IMR-90 (cell line): Measurements from ENCODE around the gene CLP1. TPM values are rescaled to one million over a fixed set of nuclear protein-coding genes. Genes with fewer than 3 reads are reported as not detected.

ENCODE experiments used
- ATAC-seq: fragments of 200-7000 bp; cut with Tn5 transposase; 2 replicates; pipeline ENCODE4 v1.9.1; 2020; ENCODE audit warnings: low read depth, mild to moderate bottlenecking, moderate library complexity
- BruUV-seq: library from RNA; stranded (reverse); fragments of 400-500 nt; replicated peaks from 2 replicates; lab custom pipeline; 2021; lab: Mats Ljungman, UMichigan
- CTCF ChIA-PET: fragments of 300-600 bp; formaldehyde crosslinking; extraction: SDS; loops from one replicate; lab custom pipeline; 2021; ENCODE audit warnings: antibody characterized with exemption; lab: Yijun Ruan, JAX
- POLR2A ChIA-PET: fragments of 300-600 bp; sonication (Branson Sonifier 250); formaldehyde crosslinking; loops from one replicate; lab custom pipeline; 2022; ENCODE audit warnings: antibody characterized with exemption; ENCODE audit not compliant: unreplicated experiment; lab: Charles Lee
- DNase-seq: peaks from one replicate; pipeline ENCODE4 v3.0.0; 2013
- H2AFZ ChIP-seq: replicated peaks from 2 replicates; pipeline ENCODE3; 2013; ENCODE audit warnings: low read length, mild to moderate bottlenecking; ENCODE audit not compliant: poor library complexity
- H2AK5ac ChIP-seq: 2 replicates; pipeline ENCODE4 v1.6.1; 2013; ENCODE audit warnings: low read depth, low read length, inconsistent platforms
- H2AK9ac ChIP-seq: replicated peaks from 2 replicates; pipeline ENCODE3; 2013; ENCODE audit warnings: mild to moderate bottlenecking, low read depth, low read length, moderate library complexity; ENCODE audit not compliant: poor library complexity
- H2BK120ac ChIP-seq: 2 replicates; pipeline ENCODE4 v1.6.1; 2013; ENCODE audit warnings: low read depth, low read length, inconsistent platforms
- H2BK15ac ChIP-seq: 3 replicates; pipeline ENCODE4 v1.6.1; 2013; ENCODE audit warnings: low read depth, low read length, inconsistent platforms
- H2BK20ac ChIP-seq: 2 replicates; pipeline ENCODE4 v1.6.1; 2013; ENCODE audit warnings: low read depth, mild to moderate bottlenecking, inconsistent platforms, low read length, moderate library complexity
- H2BK5ac ChIP-seq: 2 replicates; pipeline ENCODE4 v1.6.1; 2013; ENCODE audit warnings: mild to moderate bottlenecking, low read depth, low read length, inconsistent platforms; ENCODE audit not compliant: poor library complexity, severe bottlenecking
- H3K14ac ChIP-seq: replicated peaks from 2 replicates; pipeline ENCODE4 v1.6.1; 2013; ENCODE audit warnings: low read depth, low read length, inconsistent platforms
- H3K18ac ChIP-seq: 2 replicates; pipeline ENCODE4 v1.6.1; 2013; ENCODE audit warnings: low read depth, low read length, control low read depth
- H3K23ac ChIP-seq: 2 replicates; pipeline ENCODE4 v1.6.1; 2013; ENCODE audit warnings: low read depth, low read length, inconsistent platforms
- H3K27ac ChIP-seq: 2 replicates; pipeline ENCODE4 v1.5.1; 2013; ENCODE audit warnings: mild to moderate bottlenecking, control low read depth, low read length; ENCODE audit not compliant: insufficient read depth
- H3K27me3 ChIP-seq: 2 replicates; pipeline ENCODE4 v1.6.1; 2013; ENCODE audit warnings: low read length; ENCODE audit not compliant: control insufficient read depth, insufficient read depth
- H3K36me3 ChIP-seq: 2 replicates; pipeline ENCODE4 v1.6.1; 2013; ENCODE audit warnings: low read length, mixed read lengths; ENCODE audit not compliant: control insufficient read depth, insufficient read depth
- H3K4ac ChIP-seq: 2 replicates; pipeline ENCODE4 v1.6.1; 2013; ENCODE audit warnings: low read depth, low read length, inconsistent platforms
- H3K4me1 ChIP-seq: 2 replicates; pipeline ENCODE4 v1.6.1; 2013; ENCODE audit warnings: low read length, mixed read lengths; ENCODE audit not compliant: control insufficient read depth, insufficient read depth
- H3K4me2 ChIP-seq: 2 replicates; pipeline ENCODE4 v1.6.1; 2013; ENCODE audit warnings: low read depth, mild to moderate bottlenecking, control low read depth, low read length, moderate library complexity
- H3K4me3 ChIP-seq: 2 replicates; pipeline ENCODE4 v1.5.1; 2013; ENCODE audit warnings: low read depth, mild to moderate bottlenecking, control low read depth, low read length, moderate library complexity; ENCODE audit not compliant: insufficient read depth
- H3K56ac ChIP-seq: 2 replicates; pipeline ENCODE4 v1.6.1; 2013; ENCODE audit warnings: low read length, inconsistent platforms; ENCODE audit not compliant: insufficient read depth; ENCODE audit errors: extremely low read depth
- H3K79me1 ChIP-seq, 2 experiments: 2 replicates each; pipeline ENCODE4 v1.6.1; 2013; ENCODE audit warnings: low read length in 2 of 2, inconsistent platforms in 1 of 2, low read depth in 1 of 2
- H3K9ac ChIP-seq: 2 replicates; pipeline ENCODE4 v1.6.1; 2013; ENCODE audit warnings: low read depth, low read length, control low read depth
- H3K9me1 ChIP-seq: 2 replicates; pipeline ENCODE4 v1.6.1; 2013; ENCODE audit warnings: low read length, inconsistent platforms; ENCODE audit not compliant: insufficient read depth
- H3K9me3 ChIP-seq: 2 replicates; pipeline ENCODE4 v1.6.1; 2013; ENCODE audit warnings: low read length; ENCODE audit not compliant: control insufficient read depth, insufficient read depth
- H4K20me1 ChIP-seq: 2 replicates; pipeline ENCODE4 v1.6.1; 2013; ENCODE audit warnings: low read length, inconsistent platforms; ENCODE audit not compliant: insufficient read depth
- H4K5ac ChIP-seq: 2 replicates; pipeline ENCODE4 v1.6.1; 2013; ENCODE audit warnings: mild to moderate bottlenecking, low read depth, low read length, control low read depth
- H4K8ac ChIP-seq, 2 experiments: 2 replicates each; pipeline ENCODE4 v1.6.1; 2013; ENCODE audit warnings: low read depth in 2 of 2, low read length in 2 of 2, control low read depth in 1 of 2, inconsistent platforms in 1 of 2
- H4K91ac ChIP-seq: 2 replicates; pipeline ENCODE4 v1.6.1; 2013; ENCODE audit warnings: low read depth, low read length, inconsistent platforms; ENCODE audit not compliant: insufficient read depth
- BHLHE40 ChIP-seq: fragments of 150-350 bp; IDR thresholded peaks from 2 replicates; pipeline ENCODE4 v1.6.1; 2016; ENCODE audit warnings: mild to moderate bottlenecking, low read depth, low read length
- CEBPB ChIP-seq: IDR thresholded peaks from 2 replicates; pipeline ENCODE4 v1.6.1; 2012; ENCODE audit warnings: low read depth, low read length, improper control_type of control experiment
- CHD1 ChIP-seq: IDR thresholded peaks from 2 replicates; pipeline ENCODE4 v1.6.1; 2012; ENCODE audit warnings: low read depth, low read length, improper control_type of control experiment
- FOS ChIP-seq: fragments of 150-350 bp; IDR thresholded peaks from 2 replicates; pipeline ENCODE4 v1.6.1; 2016; ENCODE audit warnings: low read depth, low read length
- MAFK ChIP-seq: IDR thresholded peaks from 2 replicates; pipeline ENCODE4 v1.6.1; 2012; ENCODE audit warnings: low read depth, low read length, improper control_type of control experiment
- MAZ ChIP-seq: IDR thresholded peaks from 2 replicates; pipeline ENCODE4 v1.6.1; 2012; ENCODE audit warnings: low read depth, mild to moderate bottlenecking, low read length, improper control_type of control experiment, moderate library complexity, borderline replicate concordance
- MXI1 ChIP-seq: IDR thresholded peaks from 2 replicates; pipeline ENCODE4 v1.6.1; 2012; ENCODE audit warnings: low read depth, mild to moderate bottlenecking, low read length, moderate library complexity, borderline replicate concordance
- NFE2L2 ChIP-seq: fragments of 150-350 bp; IDR thresholded peaks from 2 replicates; pipeline ENCODE4 v1.6.1; 2016; ENCODE audit warnings: low read depth, mild to moderate bottlenecking, low read length
- POLR2A ChIP-seq: IDR thresholded peaks from 2 replicates; pipeline ENCODE4 v1.6.1; 2012; ENCODE audit warnings: mild to moderate bottlenecking, low read depth, low read length
- RAD21 ChIP-seq: IDR thresholded peaks from 2 replicates; pipeline ENCODE4 v1.6.1; 2012; ENCODE audit warnings: low read length, improper control_type of control experiment
- RCOR1 ChIP-seq: IDR thresholded peaks from 2 replicates; pipeline ENCODE4 v1.6.1; 2012; ENCODE audit warnings: mild to moderate bottlenecking, low read length, improper control_type of control experiment; ENCODE audit not compliant: insufficient replicate concordance
- RFX5 ChIP-seq: IDR thresholded peaks from 2 replicates; pipeline ENCODE4 v1.8.0; 2012; ENCODE audit warnings: low read depth, mild to moderate bottlenecking, low read length, moderate library complexity
- SMC3 ChIP-seq: fragments of 150-350 bp; IDR thresholded peaks from 2 replicates; pipeline ENCODE4 v1.6.1; 2016; ENCODE audit warnings: low read depth, mild to moderate bottlenecking, antibody characterized with exemption, low read length, moderate library complexity
- USF2 ChIP-seq: fragments of 150-350 bp; IDR thresholded peaks from 2 replicates; pipeline ENCODE4 v1.6.1; 2017; ENCODE audit warnings: mild to moderate bottlenecking, antibody characterized with exemption, low read length, low read depth
- WGBS, 2 experiments: methylation state at CpG; one replicate each; pipeline versions ENCODE4 v1.1.5 to v1.1.7; 2013; ENCODE audit warnings: missing lambda C conversion rate in 2 of 2; ENCODE audit not compliant: insufficient read length in 1 of 2; ENCODE audit errors: extremely low coverage in 2 of 2; 5-methylcytosine and 5-hydroxymethylcytosine counted together
- dilution Hi-C: fragments of 300-500 bp; cut with HindIII; formaldehyde crosslinking; loops from one replicate; pipeline ENCODE4 v1.14.3; 2018; ENCODE audit warnings: low sequenced_read_pairs; ENCODE audit not compliant: unreplicated experiment
- in situ Hi-C: fragments of 300-500 bp; cut with MboI; formaldehyde crosslinking; loops from 3 replicates; pipeline ENCODE4 v1.14.3; 2019; ENCODE audit warnings: low sequenced_read_pairs, inconsistent platforms, mixed read lengths
- intact Hi-C: fragments of 100-400 bp; cut with micrococcal nuclease; formaldehyde crosslinking; loops from 2 replicates; pipeline ENCODE4 v1.10.0; 2022
- polyA plus RNA-seq, 3 experiments: library from polyadenylated mRNA; depleted of rRNA; stranded (reverse); fragments of >200 nt; gene quantifications; 2 replicates each; pipeline ENCODE4 v1.2.3, GENCODE V29; 2012; ENCODE audit warnings: low replicate concordance in 1 of 3
- total RNA-seq: library from RNA; depleted of rRNA; stranded (reverse); fragments of >200 nt; gene quantifications from 2 replicates; pipeline ENCODE4 v1.2.3, GENCODE V29; 2012
- TF ChIP-seq, protein P1 (sequence below): fragments of 150-350 bp; IDR thresholded peaks from 2 replicates; pipeline ENCODE4 v1.6.1; 2016; ENCODE audit warnings: low read depth, mild to moderate bottlenecking, low read length, moderate library complexity, borderline replicate concordance
- TF ChIP-seq, protein P2 (sequence below): conservative IDR thresholded peaks from 2 replicates; pipeline ENCODE4 v1.5.1; 2012; ENCODE audit warnings: mild to moderate bottlenecking, low read depth, low read length, improper control_type of control experiment

Gene CLP1
- total and polyA plus RNA-seq, 2 of the 4 experiments (the other 2 are of a cell fraction), result 16.5 to 24.0 TPM

GRCh38 chr11:57703341-57703740 lies 45.8 kb downstream of the CLP1 start:
- H3K23ac ChIP-seq, result no peak overlapping the region
- ChIA-PET CTCF (interaction anchor here (0.6 kb wide), 1 partner anchor 270 kb away, joined by 5 read pairs; no protein-coding TSS in a partner anchor), POLR2A (no interaction called here)
- no peaks in the 10 kb centered on the region for H3K4me1 ChIP-seq
- H3K4me3 ChIP-seq, result no peak overlapping the region
- no TSS peak for BruUV-seq
- no peak overlapping the region for H3K9ac ChIP-seq
- peaks cover 3% of the 10 kb centered on the region; the same call in 1 of the 2 replicates for H4K20me1 ChIP-seq
- H3K36me3 ChIP-seq, result peaks cover 43% of the 10 kb centered on the region
- no peak overlapping the region for H2AFZ ChIP-seq
- H3K4me2 ChIP-seq, result no peak overlapping the region
- H3K79me1 ChIP-seq, result peaks cover 20 to 30% of the 10 kb centered on the region in 2 experiments
- no peak overlapping the region for H2BK15ac ChIP-seq
- ATAC-seq, result no peak
- intact Hi-C loops (no loop called here), in situ Hi-C loops (no loop called here), dilution Hi-C loops (no loop called here)
- no peak overlapping the region for H3K14ac ChIP-seq
- no peaks in the 10 kb centered on the region for H3K27me3 ChIP-seq
- H2BK120ac ChIP-seq, result no peak overlapping the region
- H4K5ac ChIP-seq, result no peak overlapping the region
- no peak overlapping the region for H4K8ac ChIP-seq
- no peak overlapping the region for H2AK5ac ChIP-seq
- no peak overlapping the region for H3K27ac ChIP-seq
- H3K9me3 ChIP-seq, result no peaks in the 10 kb centered on the region
- H3K4ac ChIP-seq, result no peak overlapping the region
- WGBS, 2 experiments, result 95% methylated on average over 4 of the region's 4 CpGs; no CpG with 5 or more reads in 1 of the 2 experiments
- H3K9me1 ChIP-seq, result 0 out of 2 replicates have a peak, but pooled peaks cover 4% of the 10 kb centered on the region
- H2AK9ac ChIP-seq, result no peak overlapping the region
- no peak for TF ChIP-seq BHLHE40
- no peak for TF ChIP-seq MAZ
- TF ChIP-seq CHD1, result no peak
- TF ChIP-seq NFE2L2, result no peak
- no peak for TF ChIP-seq CEBPB
- no peak for TF ChIP-seq FOS
- TF ChIP-seq USF2, result no peak
- no peak for TF ChIP-seq RCOR1
- TF ChIP-seq, protein P1, sequence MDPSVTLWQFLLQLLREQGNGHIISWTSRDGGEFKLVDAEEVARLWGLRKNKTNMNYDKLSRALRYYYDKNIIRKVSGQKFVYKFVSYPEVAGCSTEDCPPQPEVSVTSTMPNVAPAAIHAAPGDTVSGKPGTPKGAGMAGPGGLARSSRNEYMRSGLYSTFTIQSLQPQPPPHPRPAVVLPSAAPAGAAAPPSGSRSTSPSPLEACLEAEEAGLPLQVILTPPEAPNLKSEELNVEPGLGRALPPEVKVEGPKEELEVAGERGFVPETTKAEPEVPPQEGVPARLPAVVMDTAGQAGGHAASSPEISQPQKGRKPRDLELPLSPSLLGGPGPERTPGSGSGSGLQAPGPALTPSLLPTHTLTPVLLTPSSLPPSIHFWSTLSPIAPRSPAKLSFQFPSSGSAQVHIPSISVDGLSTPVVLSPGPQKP, result no peak
- TF ChIP-seq RAD21, result no peak
- no peak for TF ChIP-seq MXI1
- TF ChIP-seq MAFK, result no peak
- no peak for TF ChIP-seq RFX5
- TF ChIP-seq POLR2A, result no peak
- TF ChIP-seq, protein P2, sequence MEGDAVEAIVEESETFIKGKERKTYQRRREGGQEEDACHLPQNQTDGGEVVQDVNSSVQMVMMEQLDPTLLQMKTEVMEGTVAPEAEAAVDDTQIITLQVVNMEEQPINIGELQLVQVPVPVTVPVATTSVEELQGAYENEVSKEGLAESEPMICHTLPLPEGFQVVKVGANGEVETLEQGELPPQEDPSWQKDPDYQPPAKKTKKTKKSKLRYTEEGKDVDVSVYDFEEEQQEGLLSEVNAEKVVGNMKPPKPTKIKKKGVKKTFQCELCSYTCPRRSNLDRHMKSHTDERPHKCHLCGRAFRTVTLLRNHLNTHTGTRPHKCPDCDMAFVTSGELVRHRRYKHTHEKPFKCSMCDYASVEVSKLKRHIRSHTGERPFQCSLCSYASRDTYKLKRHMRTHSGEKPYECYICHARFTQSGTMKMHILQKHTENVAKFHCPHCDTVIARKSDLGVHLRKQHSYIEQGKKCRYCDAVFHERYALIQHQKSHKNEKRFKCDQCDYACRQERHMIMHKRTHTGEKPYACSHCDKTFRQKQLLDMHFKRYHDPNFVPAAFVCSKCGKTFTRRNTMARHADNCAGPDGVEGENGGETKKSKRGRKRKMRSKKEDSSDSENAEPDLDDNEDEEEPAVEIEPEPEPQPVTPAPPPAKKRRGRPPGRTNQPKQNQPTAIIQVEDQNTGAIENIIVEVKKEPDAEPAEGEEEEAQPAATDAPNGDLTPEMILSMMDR, result no peak
- no peak for TF ChIP-seq SMC3
- no peak overlapping the region for H3K18ac ChIP-seq
- DNase-seq, result peak; percentile 28
- H4K91ac ChIP-seq, result no peak overlapping the region
- H2BK5ac ChIP-seq, result no peak overlapping the region
- no peak overlapping the region for H3K56ac ChIP-seq
- H2BK20ac ChIP-seq, result no peak overlapping the region
